HUDEP-2 (cell line): ENCODE measurements around the gene COQ7.

Source experiments
- DNase-seq, 76 experiments: peaks; one replicate each; lab custom pipeline; 2025; ENCODE audit not compliant: unreplicated experiment in 76 of 76; lab: John Stamatoyannopoulos, UW

The COQ7 gene

DNA sequence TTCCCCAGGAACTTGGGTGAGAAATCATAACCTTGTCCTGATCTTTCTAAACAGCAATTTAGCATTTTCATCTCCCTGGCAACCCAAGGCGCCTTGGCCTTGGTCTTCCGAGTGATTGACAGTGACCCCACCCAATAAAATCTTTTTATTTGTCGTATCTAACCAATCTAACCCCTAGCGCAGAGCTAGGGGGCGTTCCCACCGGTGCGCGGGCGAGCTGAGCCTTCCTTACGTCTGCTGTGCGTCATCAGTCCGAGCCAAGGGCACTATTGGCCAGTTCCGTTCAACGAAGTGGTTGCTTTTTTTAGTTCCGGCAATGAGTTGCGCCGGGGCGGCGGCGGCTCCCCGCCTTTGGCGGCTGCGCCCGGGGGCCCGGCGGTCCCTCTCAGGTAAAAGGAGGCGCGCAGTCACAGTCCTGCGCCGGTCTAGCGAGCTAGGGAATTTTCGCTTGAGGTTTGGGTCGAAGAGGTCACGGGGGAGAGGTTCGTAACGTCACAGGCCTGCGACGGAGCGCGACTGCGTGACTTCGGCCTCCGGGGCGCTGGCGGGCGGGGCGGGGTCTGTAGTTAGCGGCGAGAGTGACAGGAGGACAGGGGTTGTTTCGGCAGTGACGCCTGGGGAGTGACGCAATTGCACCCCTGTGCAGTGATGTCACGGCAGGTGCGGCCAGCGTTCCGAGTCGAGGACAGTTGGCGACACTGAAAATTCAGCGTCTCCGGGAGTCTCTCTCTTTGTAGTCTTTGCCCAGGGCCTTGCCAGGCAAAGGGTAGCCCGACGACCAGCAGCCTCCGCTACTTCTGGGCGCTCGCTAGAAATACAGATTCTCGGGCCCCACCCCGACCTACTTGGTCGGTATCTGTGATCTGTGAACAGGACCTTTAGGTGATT, at the start of gene COQ7:
Gene COQ7 (plus strand): TSS at position 266 of the 888 bp plus-strand sequence. CDS start 51 bp downstream, at position 317.
- peak; percentile 56 to 99 (median 95) for DNase-seq

DNA sequence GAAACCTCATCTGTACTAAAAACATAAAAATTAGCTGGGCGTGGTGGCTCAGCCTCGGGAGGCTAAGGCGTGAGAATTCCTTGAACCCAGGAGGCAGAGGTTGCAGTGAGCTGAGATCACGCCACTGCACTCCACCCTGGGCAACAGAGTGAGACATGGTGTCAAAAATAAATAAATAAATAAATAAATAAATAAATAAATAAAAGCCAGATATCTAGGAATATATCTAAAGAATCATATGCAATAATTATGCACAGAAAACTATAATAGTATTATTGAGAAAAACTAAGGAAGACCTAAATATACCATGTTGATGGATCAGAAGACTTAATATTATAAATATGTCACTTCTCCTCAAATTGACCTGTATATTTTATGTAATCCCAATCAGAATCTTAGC, 46.7 kb upstream of the COQ7 start:
- no peak for DNase-seq

DNA sequence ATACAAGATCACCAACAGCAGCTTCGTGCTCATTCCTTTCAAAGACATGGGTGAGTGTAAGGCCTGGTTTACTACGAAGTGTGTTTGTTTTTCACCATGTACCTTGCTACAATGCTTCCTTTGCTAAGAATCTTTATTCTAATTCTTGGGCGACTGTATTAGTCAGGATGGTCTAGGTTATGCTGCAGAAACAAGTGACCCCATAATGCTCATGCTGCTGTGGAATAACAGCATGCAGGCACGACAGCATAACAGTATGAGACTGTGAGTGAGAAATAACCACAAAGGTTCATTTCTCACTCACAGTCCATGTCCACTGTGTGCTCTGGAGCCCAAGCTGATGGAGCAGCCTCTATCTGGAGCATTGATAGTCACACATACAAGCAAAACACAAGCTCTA, 45.7 kb upstream of the COQ7 start:
- no peak for DNase-seq

DNA sequence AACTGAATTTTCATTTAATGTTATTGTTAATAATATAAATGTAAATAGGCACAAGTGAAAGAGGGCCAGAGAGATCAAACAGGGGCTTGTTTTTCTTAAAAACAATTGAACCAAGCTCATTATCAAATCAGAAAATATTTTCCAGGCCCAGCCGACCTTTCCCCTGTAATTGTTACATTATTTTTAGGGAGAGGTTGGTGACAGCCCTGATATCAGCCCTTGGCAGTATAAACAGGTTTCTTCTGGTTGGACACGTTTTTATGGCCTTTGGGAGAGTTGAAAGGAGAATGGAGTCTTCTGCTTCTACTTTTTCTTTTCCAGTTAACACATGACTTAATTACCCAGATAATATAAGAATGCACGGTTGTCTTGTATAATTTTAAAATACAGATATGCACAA, 40.0 kb upstream of the COQ7 start:
- no peak for DNase-seq

DNA sequence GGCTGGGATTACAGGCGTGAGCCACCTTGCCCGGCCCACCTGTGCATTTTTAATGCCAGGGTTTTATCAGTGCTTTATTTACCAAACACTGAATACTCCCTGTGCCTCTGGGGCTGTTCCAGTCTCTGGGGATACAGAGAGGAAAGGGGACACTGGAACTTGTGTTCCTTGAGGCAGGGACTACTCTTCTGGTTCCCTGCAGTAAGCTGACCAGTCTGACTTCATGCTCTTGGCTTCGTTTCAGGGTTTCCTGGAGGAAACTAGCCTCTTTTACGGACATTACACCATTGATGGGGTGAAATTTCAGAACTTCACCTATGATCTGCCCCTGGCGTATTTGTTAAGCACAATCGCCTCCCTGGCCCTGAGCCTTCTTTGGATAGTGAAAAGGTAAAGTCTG, 37.4 kb upstream of the COQ7 start:
- DNase-seq, result no peak

DNA sequence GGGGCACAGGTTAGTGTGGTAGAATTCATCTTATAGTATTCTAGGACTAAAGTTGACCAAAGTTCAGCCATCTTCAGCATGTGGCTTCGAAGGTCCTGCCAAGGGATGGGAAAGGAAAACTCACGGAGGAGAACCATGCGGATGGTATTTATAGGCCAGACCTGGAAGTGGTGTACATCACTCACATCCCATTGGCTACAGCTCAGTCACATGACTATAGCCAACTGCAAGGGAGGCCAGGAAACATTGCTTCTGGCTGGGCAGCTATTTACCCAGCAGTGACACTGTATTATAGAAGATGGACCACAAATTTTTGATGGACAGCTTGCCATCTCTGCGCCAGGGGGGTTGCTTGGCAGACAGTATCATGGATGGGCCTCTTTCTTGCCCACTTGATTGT, 35.7 kb upstream of the COQ7 start:
- no peak for DNase-seq

DNA sequence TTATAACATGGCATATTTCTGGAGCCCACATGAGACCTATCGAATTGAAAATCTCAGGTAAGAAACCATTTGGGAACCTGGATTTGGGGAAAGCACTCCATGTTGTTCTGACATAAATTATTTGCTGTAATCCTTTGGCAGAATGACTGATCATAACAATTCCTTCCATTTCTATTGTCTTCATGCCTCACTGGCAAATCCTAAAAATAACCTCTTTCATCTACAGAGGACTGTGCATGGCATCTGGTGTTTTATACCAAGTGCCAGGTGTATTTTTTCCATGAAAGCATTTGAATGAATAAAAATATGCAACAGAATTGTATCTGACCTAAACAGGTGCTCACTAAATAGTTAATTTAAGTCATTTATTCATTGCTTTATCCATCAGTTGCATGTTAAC, 33.7 kb upstream of the COQ7 start:
- DNase-seq, result no peak

DNA sequence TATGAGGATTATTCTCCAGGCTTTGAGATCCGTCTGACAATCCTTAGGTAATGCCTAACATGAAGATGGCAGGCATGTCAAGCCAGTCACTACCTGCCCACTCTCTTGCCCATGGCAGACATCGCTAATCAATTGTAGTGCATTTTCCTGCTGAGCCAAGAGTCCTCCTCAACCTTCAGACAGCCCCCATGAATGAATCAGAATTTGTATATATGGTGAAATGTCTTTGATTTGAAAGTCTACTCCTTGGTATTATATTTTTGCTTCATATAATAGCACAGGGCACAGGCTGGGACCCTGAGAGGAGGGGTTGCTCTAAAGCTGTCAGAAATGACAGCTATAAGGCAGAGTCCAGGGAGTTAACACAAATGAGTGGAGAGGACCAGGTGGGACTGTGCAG, 27.0 kb upstream of the COQ7 start:
- no peak for DNase-seq

DNA sequence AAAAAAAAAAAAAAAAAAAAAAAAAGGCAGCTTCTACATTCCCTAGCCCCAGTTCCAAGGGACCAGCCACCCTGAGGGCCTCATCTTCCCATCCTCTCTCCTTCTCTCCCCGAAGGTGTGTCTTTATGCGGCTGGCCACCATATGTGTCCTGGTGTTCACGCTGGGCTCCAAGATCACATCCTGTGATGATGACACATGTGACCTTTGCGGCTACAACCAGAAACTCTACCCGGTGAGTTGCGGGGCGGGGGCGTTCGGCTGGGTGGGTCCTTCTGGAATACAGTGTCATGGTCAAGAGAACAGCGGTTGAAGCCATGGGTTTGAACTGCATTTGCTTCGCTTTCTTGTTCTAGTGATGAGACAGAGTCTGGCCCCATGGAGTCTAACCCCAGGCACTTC, 22.6 kb upstream of the COQ7 start:
- DNase-seq, result no peak

DNA sequence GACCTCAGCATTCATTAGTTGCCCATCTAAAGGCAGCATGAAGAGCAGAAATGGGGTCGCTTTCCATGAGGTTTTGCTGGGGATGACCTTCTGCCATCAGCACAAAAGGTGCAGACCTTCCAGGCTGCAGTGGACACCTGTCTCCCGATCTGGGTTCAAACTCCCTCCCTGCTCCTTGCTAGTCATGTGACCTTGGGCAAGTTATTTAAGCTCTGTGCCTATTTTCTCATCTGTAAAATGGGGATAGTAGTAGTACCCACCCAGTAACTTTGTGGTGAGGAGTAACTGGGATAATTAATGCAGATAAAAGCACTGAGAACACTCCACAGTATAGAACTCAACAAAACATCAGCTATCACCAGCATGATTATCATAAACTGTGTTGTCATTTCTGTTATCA, 21.4 kb upstream of the COQ7 start:
- DNase-seq, result no peak

DNA sequence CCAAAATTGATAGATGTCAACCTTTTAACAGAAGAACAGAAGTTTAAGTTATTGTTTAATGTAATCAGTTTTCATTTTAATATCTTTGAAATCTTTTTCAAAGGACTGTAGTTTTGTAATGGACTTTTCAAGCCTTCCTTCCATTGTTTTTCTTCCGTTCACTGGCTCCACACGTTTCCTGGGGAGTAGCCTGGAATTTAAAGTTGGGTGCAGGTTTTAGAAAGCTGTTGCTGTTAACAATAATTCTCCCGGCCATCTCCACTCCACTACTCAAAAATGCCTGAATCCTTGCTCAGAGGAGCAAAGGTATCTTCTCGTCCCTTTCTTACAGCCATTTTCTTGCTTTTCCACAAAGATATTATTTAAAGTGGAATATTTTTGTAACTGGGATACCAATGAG, 4.7 kb upstream of the COQ7 start:
- no peak for DNase-seq

DNA sequence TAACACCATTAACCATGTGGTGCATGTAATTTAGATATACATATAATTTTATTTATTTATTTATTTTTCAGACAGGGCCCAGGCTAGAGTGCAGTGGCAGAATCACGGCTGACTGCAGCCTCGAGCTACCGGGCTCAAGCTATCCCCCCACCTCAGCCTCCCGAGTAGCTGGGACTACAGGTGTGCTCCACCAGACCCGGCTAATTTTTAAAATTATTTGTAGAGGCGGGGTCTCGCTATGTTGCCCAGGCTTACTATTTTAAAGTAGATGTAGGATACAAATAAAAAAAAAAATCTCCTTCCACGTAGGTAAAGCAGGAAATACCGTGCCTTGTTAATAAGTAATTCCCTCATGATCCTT, 446 bp upstream of the COQ7 start:
- no peak for DNase-seq

DNA sequence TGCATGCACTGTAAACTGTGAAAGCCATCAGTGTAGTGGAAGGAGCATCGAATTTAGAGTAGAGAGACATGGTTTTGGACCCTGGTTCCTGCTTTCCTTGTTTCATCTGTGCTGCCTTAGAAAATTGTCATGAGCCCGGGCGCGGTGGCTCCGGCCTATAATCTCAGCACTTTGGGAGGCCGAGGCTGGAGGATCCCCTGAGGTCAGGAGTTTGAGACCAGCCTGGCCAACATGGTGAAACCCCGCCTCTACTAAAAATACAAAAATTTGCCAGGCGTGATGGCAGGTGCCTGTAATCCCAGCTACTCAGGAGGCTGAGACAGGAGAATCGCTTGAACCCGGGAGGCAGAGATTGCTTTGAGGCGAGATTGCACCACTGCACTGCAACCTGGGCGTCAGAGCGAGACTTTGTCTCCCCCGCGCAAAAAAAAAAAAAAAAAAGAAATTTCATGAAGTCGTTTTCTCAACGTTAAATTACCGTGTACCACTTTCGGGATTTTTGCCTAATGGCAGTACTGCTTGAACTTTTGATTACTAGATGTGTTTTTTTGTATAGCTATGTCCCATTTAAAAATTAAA, 912 bp downstream of the COQ7 start:
- DNase-seq, result peak in 2 of 76 experiments; percentile 33 to 50

DNA sequence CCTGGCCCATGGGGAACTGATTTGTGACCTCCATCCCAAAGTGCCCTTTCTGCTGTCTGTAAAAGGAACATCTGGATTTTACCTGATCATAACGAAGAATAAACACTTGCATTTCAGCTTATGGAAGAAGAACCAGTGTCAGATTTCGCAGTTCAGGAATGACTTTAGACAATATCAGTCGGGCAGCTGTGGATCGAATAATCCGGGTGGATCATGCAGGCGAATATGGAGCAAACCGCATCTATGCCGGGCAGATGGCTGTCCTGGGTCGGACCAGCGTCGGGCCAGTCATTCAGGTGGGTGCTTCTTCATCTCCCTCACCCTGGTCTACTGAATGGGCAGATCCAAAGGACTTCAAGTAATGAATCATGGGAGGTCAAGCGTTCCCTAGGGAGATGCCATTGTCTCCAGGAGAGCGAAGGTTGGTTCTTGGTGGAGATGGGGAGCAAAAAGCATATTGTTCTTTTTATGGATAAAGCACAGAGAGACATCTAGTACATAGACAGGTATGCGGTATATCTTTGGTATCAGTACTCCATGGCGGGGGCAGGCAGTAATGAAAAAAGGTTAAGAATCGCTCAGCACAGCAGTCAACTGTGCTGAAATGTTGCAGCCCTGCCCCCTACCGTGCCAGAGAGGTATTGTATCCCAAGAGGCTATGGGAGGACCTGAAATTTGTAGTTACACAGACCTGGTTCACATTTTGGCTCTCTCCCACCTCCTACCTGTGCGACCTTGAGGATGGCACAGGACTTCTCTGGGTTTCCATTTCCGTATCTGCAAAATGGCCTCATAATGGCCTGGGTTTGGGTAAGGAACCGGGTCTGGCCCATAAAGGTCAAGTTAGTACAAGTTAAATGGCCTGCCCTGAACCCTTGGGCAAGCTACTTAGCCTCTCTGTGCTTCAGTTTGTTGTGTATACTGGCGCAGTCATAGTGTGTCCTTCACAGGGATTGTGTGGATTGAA, 4.7 kb downstream of the COQ7 start:
- DNase-seq, result peak in 50 of 76 experiments; percentile 2 to 63 (median 30)

DNA sequence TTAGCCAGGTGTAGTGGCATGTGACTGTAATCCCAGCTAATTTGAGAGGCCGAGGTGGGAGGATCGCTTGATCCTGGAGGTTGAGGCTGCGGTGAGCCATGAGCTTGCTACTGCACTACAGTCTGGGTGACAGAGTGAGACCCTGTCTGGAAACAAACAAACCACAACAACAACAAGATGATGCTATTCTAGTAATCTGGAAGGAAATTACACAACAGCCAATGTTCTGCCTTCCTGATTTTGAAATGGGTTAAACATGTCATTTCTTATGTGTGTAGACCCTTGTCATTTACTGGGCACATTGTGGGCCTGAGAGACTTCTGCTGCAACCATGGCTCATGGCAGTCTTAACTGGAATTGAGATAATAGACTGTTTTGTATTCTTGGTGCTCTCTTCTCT, 5.9 kb downstream of the COQ7 start:
- DNase-seq, result no peak

DNA sequence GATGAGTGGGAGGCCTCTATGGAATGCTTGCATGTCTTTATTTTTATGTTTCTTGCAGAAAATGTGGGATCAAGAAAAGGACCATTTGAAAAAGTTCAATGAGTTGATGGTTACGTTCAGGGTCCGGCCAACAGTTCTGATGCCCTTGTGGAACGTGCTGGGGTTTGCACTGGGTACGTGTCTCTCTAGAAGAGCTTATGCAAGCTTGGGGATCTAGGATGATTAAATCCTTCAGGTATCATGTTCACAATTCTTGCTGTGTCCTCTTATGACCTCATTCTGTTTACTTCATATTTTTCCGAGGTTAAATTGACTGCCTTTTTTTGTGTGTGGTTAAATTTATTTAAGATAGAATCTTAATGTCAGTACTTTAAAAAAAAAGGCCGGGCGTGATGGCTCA, 6.4 kb downstream of the COQ7 start:
- no peak for DNase-seq

DNA sequence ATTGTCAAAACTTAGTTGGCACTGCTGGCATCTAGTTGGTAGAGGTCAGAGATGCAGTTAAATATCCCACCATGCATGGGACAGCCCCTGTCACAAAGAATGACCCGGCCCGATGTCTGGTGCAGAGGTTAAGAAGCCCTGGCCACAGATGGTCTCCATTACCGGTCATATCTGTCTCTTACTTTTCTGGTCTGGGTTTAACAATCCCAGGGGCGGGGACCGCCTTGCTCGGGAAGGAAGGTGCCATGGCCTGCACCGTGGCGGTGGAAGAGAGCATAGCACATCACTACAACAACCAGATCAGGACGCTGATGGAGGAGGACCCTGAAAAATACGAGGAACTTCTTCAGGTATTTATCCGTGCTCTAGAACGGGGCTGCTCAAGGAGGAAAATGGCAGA, 8.1 kb downstream of the COQ7 start:
- DNase-seq, result no peak

DNA sequence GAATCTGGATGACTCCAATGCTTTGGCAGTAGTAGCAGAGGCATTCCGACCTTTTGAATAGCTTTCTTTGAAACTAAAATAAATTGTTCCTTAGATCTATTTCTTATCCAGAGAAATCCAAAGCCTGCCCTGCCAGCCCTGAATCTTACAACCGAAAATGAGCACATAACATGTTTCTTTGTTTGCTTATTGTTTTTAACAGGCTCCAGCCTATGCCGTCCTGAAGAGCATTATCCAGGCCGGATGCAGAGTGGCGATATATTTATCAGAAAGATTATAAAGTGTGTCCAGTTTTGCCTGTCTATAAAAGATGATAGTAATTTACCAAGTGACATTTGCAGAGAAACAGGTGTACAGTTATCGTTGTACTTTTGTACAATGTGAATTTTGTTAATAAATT, 10.5 kb downstream of the COQ7 start:
- no peak for DNase-seq

DNA sequence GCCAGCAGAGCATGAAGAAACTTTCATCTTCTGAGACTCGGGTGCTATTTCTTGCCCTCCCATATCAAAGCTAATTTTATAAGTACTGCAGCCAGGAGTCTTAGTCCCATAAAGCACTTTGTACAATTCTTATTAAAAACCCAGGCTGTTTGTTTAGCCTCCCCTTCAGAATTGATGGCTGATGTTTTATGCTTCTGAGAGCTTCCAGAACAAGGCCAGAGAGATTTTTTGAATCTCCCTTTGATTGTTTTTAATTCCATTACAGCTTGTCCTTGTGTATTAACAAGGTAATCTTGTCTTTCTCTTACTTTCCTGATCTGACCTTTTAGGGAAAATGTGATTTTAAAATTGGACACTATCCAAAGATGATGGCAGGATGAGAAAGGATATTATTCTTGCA, 16.3 kb downstream of the COQ7 start:
- no peak for DNase-seq

DNA sequence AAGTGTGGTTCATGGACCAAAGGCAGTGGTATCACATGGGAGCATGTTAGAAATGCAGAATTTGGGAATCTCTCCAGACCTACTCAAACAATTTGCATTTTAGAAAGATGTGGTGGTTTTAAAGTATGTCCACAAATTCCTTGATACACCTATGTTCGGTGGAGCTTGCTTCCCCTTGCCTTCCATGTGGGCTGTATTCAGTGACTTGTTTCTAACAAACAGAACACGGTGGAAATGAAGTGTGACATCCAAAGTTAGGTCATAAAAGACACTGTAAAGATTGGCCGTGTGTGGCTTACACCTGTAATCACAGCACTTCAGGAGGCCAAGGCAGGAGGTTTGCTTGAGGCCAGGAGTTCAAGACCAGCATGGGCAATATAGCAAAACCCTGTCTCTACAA, 16.7 kb downstream of the COQ7 start:
- DNase-seq, result no peak

DNA sequence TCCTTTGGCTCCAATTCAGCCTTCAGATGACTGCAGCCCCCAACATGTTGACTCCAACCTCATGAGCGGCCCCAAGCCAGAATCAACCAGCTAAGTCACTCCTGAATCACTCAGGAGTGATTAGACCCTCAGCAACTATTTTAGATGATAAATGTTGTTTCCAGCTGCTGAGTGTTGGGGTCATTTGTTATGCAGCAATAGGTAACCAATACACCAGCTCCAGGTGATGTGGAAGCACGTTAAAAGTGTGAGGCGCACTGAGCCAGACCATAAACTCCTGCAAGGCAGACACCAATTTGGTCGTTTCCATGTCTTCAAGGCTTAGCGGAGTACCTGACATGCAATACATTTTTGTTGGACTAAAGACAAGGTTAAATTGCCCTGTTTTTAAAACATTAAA, 17.5 kb downstream of the COQ7 start:
- DNase-seq, result no peak
